GM12892 (cell line): Measurements from ENCODE around the gene ZBED2.

ENCODE experiments used
- POLR2A ChIP-seq: IDR thresholded peaks from 2 replicates; pipeline ENCODE4 v1.6.1; 2011; ENCODE audit warnings: low read depth, low read length, control low read depth
- POLR2AphosphoS5 ChIP-seq: IDR thresholded peaks from 2 replicates; pipeline ENCODE4 v1.6.1; 2011; ENCODE audit warnings: low read depth, low read length, control low read depth
- TAF1 ChIP-seq: IDR thresholded peaks from 2 replicates; pipeline ENCODE4 v1.6.1; 2011; ENCODE audit warnings: low read depth, mild to moderate bottlenecking, control low read depth, low read length, borderline replicate concordance

- TF ChIP-seq POLR2AphosphoS5 (no peak), POLR2A (no peak), TAF1 (no peak)
These were observed 18.1 kb upstream of the ZBED2 start for GRCh38 chr3:111613294-111613693.
